PC-3 (cell line): ENCODE results near the gene LAMA2.

Experiments used
- CTCF ChIP-seq: fragments of 300-600 bp; sonication (generic); conservative IDR thresholded peaks from 2 replicates; pipeline ENCODE4 v1.5.1; 2017; ENCODE audit warnings: antibody characterized with exemption, low read depth, mild to moderate bottlenecking, low read length
- EZH2 ChIP-seq: fragments of 300-600 bp; sonication (generic); IDR thresholded peaks from one replicate; pipeline ENCODE4 v1.6.1; 2017; ENCODE audit warnings: antibody characterized with exemption, mild to moderate bottlenecking, low read length; ENCODE audit not compliant: unreplicated experiment
- EZH2phosphoT487 ChIP-seq: fragments of 300-600 bp; sonication (generic); IDR thresholded peaks from 2 replicates; pipeline ENCODE4 v1.6.1; 2018; ENCODE audit warnings: mild to moderate bottlenecking, antibody characterized with exemption, low read length, borderline replicate concordance

DNA sequence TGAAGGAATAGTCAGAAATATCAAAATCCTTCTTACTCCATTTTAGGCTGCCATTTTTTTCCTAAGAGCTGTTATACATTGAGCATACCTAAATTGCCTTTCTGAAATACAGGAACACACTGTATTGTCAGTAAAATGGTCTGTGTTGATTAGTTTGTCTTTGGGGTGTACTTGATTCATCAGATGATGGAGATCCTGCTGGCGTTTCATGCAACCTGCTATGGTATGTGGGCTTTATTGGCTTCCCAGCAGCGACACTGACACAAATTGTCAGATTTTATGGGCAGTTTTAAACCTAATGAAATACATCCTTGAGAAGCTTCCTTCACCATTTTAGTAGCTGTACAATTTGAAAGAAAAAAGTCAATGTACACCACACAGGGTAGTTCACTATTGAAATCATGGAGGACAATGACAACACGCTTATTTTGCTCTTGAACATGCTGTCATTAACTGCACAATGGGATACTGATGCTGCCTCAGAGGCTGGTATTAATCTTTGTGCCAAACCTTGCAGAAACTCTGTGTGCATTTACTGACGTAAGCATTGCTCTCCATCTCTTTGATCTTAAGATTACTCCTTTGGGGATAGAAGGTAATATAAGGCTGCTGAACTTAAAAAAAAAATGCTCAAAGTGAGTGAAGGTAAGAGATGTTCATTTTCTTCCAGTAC lies 124.9 kb downstream of the LAMA2 start:
- TF ChIP-seq CTCF = no peak
- TF ChIP-seq EZH2phosphoT487 = no peak
- TF ChIP-seq EZH2 = no peak
